ENCODE results near the gene INPP5A. TPM values are rescaled to one million over a fixed set of nuclear protein-coding genes. Genes with fewer than 3 reads are reported as not detected.
"Not testable (repeated sequence)": the region's sequence is repeated elsewhere in the genome, so short reads cannot be mapped to it uniquely, and the experiment has no call there.

Gene INPP5A
- polyA plus RNA-seq, 1 donor: 31.3 TPM

GRCh38 chr10:132597654-132598053 is 60.1 kb downstream of the INPP5A start:
- DNase-seq: no peak

DNA sequence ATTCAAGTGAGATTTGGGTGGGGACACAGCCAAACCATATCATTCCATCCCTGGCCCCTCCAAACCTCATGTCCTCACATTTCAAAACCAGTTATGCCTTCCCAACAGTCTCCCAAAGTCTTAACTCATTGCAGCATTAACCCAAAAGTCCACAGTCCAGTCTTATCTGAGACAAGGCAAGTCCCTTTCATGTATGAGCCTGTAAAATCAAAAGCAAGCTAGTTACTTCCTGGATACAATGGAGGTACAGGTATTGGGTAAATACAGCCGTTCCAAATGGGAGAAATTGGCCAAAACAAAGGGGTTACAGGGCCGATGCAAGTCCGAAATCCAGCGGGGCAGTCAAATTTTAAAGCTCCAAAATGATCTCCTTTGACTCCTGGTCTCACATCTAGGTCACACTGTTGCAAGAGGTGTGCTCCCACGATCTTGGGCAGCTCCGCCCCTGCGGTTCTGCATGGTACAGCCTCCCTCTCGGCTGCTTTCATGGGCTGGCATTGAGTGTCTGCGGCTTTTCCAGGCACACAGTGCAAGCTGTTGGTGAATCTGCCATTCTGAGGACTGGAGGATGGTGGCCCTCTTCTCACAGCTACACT is 61.5 kb downstream of the INPP5A start:
- DNase-seq: not testable (repeated sequence)

DNA sequence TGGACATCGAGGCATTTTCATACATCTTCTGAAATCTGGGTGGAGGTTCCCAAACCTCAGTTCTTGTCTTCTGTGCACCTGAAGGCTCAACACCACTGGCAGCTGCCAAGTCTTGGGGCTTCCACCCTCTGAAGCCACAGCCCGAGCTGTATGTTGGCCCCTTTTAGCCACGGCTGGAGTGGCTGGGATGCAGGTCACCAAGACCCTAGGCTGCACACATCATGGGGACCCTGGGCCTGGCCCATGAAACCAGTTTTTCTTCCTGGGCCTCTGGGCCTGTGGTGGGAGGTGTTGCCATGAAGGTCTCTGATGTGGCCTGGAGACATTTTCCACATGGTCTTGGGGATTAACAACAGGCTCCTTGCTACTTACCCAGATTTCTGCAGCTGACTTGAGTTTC is 62.1 kb downstream of the INPP5A start:
- DNase-seq: no peak

- no peak for DNase-seq
Measured at GRCh38 chr10:132600416-132600815, 62.8 kb downstream of the INPP5A start.

DNA sequence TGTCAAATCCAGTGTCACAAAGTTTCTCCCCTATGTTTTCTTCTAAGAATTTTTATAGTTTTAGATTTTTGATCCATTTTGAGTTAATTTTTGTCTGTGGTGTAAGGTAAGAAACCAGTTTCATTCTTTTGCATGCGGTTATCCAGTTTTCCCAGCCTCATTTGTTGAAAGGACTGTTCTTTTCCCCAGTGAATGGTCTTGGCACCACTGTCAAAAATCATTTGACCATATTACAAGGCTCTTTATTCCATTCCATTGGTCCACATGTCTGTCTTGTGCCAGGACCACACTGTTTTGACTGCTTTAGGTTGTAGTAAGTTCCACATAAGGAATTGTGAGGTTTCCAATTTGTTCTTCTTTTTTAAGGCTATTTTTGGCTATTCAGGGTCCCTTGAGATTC is 64.0 kb downstream of the INPP5A start:
- no peak for DNase-seq

GRCh38 chr10:132602614-132603013 is 65.0 kb downstream of the INPP5A start:
- no peak for DNase-seq

DNA sequence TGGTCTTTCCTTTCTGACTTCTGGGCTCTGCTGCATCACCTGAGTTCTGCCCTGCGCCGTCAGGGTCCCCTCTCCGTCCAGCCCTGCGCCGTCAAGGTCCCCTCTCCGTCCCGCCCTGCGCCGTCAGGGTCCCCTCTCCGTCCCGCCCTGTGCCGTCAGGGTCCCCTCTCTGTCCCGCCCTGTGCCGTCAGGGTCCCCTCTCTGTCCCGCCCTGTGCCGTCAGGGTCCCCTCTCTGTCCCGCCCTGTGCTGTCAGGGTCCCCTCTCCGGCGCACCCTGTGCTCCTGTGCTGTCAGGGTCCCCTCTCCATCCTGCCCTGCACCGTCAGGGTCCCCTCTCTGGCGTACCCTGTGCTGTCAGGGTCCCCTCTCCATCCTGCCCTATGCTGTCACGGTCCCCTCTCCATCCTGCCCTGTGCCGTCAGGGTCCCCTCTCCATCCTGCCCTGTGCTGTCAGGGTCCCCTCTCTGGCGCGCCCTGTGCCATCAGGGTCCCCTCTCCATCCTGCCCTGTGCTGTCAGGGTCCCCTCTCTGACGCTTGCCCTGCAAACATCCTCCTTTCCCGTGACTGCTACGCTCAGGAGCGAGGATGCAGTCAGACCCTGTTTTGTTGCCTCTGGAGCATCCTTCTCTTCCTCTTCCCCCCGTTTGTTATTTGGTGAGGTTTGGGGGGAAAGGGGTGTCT is 66.4 kb downstream of the INPP5A start:
- no peak for DNase-seq

- no peak for DNase-seq
Measured at GRCh38 chr10:132604686-132605085, 67.1 kb downstream of the INPP5A start.

DNA sequence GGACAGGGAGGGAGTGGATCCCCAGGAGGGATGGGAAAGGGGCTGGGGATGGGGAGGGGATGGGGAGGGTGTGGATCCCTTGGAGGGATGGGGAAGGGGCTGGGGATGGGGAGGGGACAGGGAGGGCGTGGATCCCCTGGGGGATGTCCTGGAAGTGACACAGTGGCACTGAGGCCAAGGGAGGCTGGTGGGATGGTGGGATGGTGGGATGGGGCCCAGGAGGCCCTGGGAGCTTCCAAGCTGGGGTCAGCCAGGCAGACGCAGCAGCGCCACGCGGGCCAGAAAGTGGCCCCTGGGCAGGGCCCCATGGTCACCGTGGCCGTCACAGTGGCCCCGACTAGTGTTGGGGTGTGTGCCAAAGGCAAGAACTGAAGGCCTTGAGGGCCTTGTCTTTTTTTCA is 67.8 kb downstream of the INPP5A start:
- DNase-seq: no peak

GRCh38 chr10:132606031-132606491 is 68.5 kb downstream of the INPP5A start:
- no peak for DNase-seq

DNA sequence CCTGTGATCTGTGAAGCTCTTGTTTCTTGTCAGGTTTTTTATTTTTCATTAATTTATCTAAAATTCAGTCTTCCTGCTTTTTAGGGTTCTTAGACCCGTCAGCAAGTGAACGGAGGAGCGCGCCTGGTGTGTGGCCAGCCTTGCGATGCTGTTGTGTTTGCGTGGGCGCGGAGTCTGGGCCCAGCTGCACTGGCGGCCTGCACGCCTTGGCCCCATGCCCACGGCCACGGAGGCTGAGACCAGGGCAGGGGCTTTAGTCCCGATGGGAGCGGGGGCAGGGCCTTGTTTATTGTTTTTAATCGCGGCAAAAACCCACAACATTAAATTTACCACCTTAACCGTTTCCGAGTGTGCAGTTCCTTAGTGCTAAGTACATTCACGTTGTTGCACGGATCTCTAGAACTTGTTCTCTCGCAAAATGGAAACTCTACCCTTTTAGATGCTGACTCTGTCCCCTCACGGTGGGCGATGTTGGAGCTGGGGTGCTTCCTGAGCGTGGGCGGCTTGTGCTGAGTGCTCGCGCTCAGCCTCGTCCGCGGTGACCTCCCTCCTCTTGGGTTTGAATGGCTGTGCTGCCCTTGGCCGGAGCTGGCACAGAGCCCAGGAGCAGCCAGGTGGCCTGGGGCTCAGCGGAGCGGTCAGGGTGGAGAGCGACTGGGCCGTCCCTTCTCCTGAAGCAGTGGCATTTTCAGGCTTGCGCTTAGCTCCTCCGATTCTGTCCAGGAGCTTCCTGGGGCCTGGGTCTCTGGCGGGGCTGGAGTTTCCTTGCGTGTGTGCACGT is 69.1 kb downstream of the INPP5A start:
- no peak for DNase-seq

DNA sequence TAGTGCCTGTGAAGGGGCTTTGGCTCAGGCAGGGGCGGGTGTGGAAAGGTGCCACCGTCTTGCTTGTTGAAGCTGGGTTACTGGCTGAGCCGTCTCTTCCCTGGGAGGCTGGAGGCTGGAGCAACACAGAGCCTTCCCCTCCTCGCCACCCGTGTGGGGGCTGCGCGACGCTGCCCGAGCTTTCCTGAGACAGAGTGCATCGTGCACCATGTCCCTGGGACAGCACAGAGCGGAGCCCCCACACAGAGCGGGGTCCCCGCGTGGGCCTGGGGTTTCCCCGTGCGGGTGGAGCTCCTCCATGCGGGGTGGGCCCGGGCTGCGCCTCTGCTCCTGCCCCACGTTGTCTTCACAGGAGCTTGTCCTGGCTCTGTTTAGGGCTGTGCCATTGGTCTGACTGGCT is 69.9 kb downstream of the INPP5A start:
- DNase-seq: no peak

DNA sequence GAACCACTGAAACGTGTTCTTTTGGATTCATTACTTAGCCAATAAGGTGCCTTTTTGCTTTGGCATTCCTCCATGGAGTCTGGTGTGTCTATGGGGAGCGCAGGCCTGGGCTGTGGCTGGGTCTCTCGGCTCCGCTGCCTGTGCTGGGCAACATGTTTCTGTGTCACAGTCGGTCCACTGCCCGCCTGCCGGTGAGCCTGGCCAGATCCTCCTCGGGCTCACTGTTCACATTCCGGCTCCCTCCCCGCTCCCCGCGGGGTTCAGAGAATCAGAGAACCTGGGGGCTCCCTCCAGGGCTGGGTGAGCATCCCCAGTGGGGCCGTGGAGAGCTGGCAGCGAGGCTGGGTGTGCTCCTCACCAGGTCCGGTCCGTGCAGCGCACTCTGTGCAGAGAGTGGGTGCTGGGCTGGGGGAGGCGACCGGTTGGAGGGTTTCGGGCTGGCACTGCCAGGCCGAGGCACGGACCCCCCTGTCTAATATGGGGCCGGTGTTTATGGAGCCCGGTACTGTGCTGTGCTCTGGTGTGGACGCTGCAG is 70.4 kb downstream of the INPP5A start:
- no peak for DNase-seq

DNA sequence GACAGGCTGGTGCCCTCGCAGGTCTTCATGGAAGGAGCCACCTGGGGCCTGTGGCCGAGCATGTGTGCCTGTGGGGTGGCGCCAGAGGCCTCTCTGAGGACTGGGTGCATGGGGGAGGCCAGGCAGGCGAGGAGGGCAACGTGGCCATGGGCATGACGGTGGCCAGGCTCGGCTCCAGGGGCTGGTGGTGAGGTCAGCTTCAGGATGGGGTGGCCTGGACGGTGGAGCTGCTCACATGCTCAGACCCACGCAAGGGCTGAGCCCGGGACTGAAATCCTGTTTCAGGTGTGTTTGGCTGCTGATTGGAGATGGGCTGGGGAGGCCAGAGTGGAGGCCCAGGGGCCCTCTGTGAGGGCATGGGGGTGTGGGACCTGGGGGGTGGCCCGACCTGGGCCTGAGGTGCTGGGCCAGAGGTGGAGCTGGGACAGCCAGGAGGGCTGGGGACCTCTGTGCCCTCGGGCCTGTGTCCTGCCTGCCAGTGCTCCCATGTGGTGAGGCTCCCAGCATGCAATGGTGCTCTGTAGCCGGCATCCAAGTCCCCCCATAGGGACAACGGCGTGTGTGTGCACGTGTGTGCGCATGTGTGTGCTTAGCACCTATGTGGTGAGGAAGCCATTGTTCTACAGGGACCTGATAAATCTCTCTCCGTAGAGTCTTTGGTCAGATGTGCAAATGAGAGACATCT is 71.1 kb downstream of the INPP5A start:
- DNase-seq: no peak

DNA sequence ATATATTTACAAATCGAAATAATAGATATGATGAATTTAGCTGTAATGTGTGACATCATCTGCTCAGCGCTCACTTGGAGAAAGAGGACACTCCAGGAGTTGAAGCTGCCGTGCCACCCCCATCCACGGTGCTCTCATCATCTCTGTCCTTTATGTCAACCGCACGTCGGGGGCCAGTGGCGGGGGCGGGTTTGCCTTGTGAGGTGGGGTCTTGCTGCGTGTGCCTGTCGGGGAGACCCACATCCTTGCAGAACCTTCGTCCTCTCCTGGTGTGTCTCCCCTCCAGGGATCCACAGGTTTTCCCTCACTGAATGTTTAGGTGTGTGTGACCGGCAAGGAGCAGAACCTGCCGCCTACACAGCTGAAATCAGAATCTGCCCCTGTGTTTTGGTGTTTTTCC is 71.6 kb downstream of the INPP5A start:
- no peak for DNase-seq

DNA sequence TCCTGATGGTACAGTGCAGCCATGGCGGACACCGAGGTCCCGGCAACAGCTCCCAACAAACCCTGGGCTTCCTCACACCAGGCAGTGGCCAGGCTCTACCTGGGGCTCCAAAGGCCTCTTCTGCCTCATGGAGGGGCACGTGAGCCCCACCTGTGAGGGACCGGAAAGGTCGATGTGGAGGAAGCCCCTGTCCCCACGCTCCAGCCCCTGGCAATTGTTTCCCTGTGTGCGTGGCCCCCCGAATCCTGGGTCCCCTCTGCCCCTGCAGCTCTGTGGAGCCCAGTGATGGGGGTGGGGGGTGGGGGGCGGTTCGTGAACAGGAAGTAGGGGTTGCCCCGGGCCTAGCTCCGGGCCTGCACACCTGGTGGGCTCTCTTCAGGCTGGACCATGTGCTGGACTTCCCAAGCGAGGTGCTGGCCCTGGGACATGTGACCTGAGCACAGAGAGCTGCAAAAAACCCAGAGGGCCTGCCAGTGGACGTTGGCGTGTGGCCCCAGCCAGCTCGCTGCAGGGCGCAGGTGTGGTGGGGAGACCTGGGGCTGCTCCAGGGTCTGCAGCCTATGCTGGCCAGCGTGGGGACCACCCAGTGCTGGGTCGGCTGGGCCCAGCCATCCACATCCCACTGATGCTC is 72.6 kb downstream of the INPP5A start:
- no peak for DNase-seq

DNA sequence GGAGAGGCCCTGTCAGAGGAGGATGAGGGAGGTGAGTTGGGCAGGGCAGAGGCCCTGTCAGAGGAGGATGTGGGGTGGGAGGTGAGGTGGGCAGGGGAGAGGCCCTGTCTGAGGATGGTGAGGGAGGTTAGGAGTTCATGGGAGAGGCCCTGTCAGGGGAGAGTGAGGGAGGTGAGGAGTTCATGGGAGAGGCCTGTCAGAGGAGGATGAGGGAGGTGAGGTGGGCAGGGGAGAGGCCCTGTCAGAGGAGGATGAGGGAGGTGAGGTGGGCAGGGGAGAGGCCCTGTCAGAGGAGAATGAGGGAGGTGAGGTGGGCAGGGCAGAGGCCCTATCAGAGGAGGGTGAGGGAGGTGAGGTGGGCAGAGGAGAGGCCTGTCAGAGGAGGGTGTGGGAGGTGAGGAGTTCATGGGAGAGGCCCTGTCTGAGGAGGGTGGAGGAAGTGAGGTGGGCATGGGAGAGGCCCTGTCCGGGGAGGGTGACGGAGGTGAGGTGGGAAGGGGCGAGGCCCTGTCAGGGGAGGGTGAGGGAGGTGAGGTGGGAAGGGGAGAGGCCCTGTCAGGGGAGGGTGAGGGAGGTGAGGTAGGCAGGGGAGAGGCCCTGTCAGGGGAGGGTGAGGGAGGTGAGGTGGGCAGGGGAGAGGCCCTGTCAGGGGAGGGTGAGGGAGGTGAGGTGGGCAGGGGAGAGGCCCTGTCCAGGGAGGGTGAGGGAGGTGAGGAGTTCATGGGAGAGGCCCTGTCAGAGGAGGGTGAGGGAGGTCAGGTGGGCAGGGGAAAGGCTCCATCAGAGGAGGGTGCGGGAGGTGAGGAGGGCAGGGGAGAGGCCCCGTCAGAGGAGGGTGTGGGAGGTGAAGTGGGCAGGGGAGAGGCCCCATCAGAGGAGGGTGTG is 73.7 kb downstream of the INPP5A start:
- no peak for DNase-seq

- DNase-seq: no peak
Measured at GRCh38 chr10:132611986-132612385, 74.4 kb downstream of the INPP5A start.

DNA sequence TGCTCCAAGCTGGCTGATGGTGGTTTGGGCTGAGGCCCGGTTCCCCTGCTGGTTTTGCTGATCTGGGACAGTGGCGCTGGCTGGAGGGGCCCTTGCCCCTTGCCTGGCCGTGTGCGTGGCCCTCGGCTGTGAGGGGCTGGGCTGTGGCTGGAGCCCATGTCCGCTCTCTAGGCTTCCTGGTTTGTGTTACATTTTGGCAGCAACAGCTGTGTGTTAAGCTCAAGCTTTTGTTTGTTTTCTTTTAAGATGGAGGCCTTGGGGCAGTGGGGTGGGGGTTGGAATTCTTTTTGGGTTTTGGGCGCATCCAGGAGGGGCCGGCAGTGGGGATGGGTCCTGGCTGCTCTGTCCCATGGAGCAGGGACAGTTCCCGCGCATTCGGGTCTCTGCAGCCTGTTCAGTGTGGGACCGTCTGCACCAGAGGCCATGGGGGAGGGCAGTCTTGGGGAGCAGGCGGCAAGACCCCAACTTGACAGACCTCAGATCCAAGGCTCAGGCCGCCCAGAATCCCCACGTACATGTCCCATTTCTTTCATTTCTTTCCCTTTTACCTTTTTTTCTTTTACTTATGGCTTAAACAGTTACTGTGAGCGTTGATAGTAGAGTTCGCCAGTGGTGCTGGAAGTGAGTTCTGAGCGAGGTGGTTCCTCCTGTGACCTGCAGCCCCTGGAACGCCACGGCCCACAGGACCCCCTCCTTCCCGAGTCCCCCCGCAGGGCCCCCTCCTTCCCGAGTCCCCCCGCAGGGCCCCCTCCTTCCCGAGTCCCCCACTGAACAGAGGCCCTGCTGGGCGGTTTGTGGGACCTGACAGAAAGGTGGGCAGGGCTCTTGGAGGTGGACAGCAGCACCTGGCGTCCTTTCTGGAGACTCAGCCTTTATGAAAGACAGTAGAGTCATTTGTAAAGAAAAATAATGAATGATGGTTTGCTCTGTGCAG is 75.3 kb downstream of the INPP5A start:
- no peak for DNase-seq

Measured in left kidney (tissue), 2 donors.